ENCODE results near the gene S100A2. TPM values are rescaled to one million over a fixed set of nuclear protein-coding genes. Genes with fewer than 3 reads are reported as not detected.

S100A2 gene
- total RNA-seq, 1 donor from 2014 or later, result 24.8 TPM

DNA sequence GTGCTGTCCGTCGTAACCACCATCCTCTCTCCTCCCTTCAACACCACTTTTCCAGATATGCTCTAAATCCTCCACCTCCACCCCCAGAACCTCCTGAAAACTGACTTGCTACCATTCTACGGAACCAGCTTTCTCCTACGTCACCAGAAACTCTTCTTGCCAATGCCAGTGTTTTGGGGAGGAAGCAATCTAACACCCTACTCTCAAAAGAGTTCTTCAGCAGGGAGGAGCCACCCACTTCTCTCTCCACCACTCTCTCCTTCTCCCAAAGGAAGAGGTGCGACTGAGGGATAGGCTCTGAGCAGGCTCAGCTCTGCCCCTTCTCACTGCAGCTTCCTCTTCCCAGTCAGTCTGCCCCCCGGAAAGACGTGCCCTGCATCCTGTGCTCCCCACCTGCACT lies 6.1 kb upstream of the S100A2 start:
- TF ChIP-seq, protein P1, sequence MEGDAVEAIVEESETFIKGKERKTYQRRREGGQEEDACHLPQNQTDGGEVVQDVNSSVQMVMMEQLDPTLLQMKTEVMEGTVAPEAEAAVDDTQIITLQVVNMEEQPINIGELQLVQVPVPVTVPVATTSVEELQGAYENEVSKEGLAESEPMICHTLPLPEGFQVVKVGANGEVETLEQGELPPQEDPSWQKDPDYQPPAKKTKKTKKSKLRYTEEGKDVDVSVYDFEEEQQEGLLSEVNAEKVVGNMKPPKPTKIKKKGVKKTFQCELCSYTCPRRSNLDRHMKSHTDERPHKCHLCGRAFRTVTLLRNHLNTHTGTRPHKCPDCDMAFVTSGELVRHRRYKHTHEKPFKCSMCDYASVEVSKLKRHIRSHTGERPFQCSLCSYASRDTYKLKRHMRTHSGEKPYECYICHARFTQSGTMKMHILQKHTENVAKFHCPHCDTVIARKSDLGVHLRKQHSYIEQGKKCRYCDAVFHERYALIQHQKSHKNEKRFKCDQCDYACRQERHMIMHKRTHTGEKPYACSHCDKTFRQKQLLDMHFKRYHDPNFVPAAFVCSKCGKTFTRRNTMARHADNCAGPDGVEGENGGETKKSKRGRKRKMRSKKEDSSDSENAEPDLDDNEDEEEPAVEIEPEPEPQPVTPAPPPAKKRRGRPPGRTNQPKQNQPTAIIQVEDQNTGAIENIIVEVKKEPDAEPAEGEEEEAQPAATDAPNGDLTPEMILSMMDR (conservative IDR thresholded peaks at IDR 0.05; ENCODE audit: low read depth, low read length), result no peak
- H3K4me3 ChIP-seq (ENCODE audit: low read depth, low read length), result no peak overlapping the region
- DNase-seq (ENCODE audit: low read depth), result no peak

DNA sequence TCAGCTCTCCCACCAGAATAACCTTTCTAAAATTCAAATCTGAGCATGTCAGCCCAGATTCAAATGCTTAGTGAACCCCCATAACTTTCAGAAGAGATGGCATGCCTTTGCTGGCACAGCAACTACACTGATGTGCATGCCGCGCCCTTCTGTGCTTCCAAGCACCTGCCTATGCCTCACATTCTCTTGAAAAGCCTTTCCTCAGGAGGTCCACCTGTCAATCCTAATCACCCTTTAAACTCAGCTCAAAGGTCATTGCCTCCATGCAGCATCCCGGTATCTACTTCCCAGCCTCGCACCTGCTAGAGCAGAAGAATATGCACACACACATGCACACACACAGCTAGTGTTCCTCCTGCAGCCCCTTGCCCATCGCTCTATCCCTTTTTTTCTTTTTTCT lies 5.2 kb upstream of the S100A2 start:
- no peak for DNase-seq (ENCODE audit: low read depth)

DNA sequence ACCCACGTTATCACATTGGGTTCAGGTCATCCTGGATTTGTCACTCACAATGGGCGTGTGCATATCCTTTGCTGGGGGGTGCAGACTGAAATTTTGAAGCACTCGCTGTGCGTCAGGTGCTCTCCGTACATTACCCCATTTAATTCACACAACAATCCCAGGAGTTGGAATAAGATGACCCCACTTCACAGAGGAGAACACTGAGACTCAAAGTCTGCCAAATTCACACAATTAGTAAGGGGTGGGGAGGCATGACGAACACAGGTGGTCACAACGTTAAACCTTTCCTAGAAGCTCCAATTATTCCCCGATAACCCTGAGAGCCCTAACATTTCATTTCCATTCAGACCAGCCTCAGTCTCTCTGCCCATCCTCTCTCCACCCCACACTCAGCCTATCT lies 3.8 kb upstream of the S100A2 start:
- no peak for DNase-seq (ENCODE audit: low read depth)
- TF ChIP-seq, protein P1 (conservative IDR thresholded peaks at IDR 0.05; ENCODE audit: low read depth, low read length), result no peak
- no peak overlapping the region for H3K4me3 ChIP-seq (ENCODE audit: low read depth, low read length)

More for the DNA sequence above, 5.2 kb upstream of the S100A2 start:
- no peak overlapping the region for H3K4me3 ChIP-seq (ENCODE audit: low read depth, low read length)
- TF ChIP-seq, protein P1 (conservative IDR thresholded peaks at IDR 0.05; ENCODE audit: low read depth, low read length), result no peak

DNA sequence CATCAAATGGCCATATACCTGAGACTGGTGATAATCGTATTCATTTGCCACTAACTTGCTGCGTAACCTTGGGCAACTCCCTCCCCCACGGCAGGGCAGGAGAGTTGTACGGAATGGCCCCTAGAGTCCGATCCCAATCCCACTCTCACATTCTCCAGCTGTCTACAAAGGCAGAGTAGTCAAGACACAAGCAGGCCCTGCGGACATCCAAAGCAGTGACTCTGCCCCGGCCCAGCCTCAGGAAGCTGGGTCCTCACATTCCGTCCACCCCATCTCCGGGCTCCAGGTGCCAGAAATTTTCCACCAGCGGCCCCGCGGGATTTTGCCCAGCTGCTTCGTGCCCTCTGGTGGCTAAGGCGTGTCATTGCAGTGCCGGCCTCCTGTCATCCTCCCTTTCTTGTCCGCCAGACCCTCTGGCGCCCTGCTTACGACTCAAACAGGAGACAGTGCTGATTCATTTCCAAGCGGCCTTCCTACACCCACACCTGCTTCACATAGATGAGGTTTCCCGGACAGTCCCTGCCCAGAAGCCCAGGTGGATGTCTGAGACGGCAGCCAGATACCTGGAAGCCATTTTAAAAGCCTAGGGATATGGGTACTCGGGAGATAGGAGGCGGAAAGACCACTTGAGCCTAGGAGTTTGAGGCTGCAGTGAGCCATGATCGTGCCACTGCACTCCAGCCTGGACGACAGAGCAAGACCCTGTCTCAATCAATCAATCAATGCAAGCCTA lies 2.9 kb upstream of the S100A2 start:
- H3K4me3 ChIP-seq (ENCODE audit: low read depth, low read length), result peak overlapping the region; percentile 33
- no peak for DNase-seq (ENCODE audit: low read depth)
- TF ChIP-seq, protein P1 (conservative IDR thresholded peaks at IDR 0.05; ENCODE audit: low read depth, low read length), result peak; percentile 96

DNA sequence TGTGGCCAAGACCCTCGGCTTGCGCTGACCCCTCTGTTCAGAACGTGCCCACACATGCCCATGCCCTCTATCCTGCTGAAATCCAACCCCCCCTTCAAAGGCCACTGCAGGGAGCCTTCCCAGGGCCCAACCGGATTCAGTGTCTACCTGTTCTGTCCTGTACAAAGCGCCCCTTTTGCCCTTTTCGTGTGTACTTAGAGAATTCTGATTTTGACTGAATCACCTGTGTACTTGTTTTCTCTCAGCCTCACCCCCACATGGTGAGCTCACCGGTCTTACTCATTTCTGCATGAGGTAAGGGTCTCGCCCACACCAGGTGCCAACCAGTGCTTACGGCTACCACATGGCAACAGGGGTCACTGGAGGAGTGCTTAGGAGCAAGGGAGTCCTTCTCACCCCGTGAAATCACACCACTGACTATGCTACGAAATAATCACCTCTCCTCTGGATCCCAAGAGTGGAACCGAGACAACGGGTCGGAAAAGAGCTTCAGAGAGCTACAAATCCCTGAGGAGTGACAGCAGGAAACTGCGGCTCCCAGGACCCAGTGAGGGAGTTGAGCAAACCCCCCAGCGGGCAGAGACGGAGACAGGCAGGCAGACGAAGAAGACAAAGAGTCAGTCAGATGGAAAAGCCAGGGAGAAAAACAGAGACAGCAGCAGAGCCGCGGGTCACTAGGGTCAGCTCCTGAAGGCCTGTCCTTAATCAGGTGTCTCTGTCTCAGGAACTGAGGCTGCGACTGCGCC lies 2.1 kb upstream of the S100A2 start:
- H3K4me3 ChIP-seq (ENCODE audit: low read depth, low read length), result peak overlapping the region; percentile 33
- peak; percentile 90 for DNase-seq (ENCODE audit: low read depth)
- TF ChIP-seq, protein P1 (conservative IDR thresholded peaks at IDR 0.05; ENCODE audit: low read depth, low read length), result no peak

DNA sequence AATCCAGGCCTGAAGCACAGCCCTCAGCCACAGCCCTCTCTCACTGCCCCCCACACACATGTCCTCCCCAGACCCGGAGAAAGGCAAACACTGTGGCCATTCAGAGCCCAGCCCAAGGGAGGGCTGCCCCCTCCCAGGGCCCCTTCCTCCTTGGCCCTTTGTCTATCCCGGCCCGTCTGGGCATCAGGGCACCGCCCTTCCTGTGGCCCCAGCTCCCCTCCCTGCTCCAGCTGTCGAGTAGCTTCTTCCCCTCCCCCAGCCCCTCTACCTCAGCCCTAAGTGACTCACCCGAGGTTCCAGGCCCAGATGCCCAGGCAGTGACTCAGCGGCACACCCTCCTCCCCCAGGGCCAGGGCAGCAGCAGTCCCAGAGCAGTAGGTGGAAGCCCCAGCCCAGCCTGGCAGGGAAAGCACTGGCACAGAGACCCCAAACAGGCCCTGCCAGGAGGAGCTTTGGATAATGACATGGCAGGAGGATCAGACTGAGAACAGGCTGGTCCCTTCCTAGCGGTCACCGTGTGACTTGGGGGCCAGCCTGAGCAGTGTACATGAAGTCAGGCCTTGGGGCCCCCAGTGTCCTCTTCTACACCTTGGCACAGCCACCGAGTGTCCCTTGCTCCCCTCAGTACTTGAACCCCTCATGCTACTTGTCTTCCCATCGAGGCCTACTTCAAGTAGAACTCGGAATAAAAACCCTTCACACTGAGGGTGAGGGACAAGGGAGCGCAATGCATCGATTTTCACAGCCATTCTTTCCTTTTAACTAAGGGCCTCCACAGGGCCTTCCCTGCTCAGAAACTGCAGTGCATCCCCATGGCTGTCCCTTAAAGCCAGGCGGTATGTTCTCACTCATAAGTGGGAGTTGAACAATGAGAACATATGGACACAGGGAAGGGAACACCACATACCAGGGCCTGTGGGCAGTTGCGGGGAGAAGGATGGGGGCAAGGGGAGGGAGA lies 1.0 kb upstream of the S100A2 start:
- DNase-seq (ENCODE audit: low read depth), result peak; percentile 87
- TF ChIP-seq, protein P1 (conservative IDR thresholded peaks at IDR 0.05; ENCODE audit: low read depth, low read length), result no peak
- H3K4me3 ChIP-seq (ENCODE audit: low read depth, low read length), result no peak overlapping the region
